ENCODE measurements around the gene CST7. TPM values are rescaled to one million over a fixed set of nuclear protein-coding genes. Genes with fewer than 3 reads are reported as not detected.

CST7 gene
- total and polyA plus RNA-seq, 10 of the 15 experiments (the other 5 are each of a cell fraction or from before 2014, with no cell fraction given) = 0.69 TPM; not detected in 9

GRCh38 chr20:24969186-24970029 is 20.3 kb downstream of the CST7 start (continued):
- no peak for TF ChIP-seq SIX5 (IDR thresholded peaks at IDR 0.05; ENCODE audit: low read depth, low read length, severe bottlenecking)
- TF ChIP-seq ETV6 (conservative IDR thresholded peaks at IDR 0.05 in 1 of 2, IDR thresholded peaks at IDR 0.05 in 1 of 2; ENCODE audit: borderline replicate concordance in 1 of 2, low read depth in 1 of 2) = no peak
- no peak for TF ChIP-seq MYC (IDR thresholded peaks at IDR 0.05; ENCODE audit: insufficient read depth, insufficient read length, insufficient replicate concordance, low read length, severe bottlenecking)
- no peak for TF ChIP-seq TAF1 (IDR thresholded peaks at IDR 0.05; ENCODE audit: borderline replicate concordance, low read depth, low read length)
- TF ChIP-seq USF2 (IDR thresholded peaks at IDR 0.05; ENCODE audit: borderline replicate concordance, low read depth, low read length) = no peak

GRCh38 chr20:24970030-24970553 is 21.0 kb downstream of the CST7 start:
- Histone ChIP-seq H3K4me1 (ENCODE audit: control insufficient read depth, insufficient read depth, low read length) (no peaks in the 10 kb centered on the region), H3K4me3 (no peak overlapping the region), H3K9ac (ENCODE audit: control insufficient read depth, insufficient read depth, low read length) (no peak overlapping the region), H3K79me2 (ENCODE audit: control insufficient read depth, insufficient read depth, low read length) (no peaks in the 10 kb centered on the region), H3K9me3 (replicated peaks; ENCODE audit: control insufficient read depth, insufficient read depth, low read length) (no peaks in the 10 kb centered on the region), H4K20me1 (ENCODE audit: control insufficient read depth, insufficient read depth) (no peaks in the 10 kb centered on the region), H3K4me2 (ENCODE audit: control insufficient read depth, insufficient read depth) (no peak overlapping the region), H3K27me3 (replicated peaks in 1 of 2; ENCODE audit: control insufficient read depth in 2 of 2, insufficient read depth in 2 of 2, low read length in 1 of 2) (no peaks in the 10 kb centered on the region), H2AFZ (ENCODE audit: control insufficient read depth, low read depth, low read length) (no peak overlapping the region), H3K36me3 (ENCODE audit: control insufficient read depth in 2 of 2, insufficient read depth in 2 of 2, low read length in 1 of 2) (peaks cover 28 to 30% of the 10 kb centered on the region in 2 experiments), H3K27ac (ENCODE audit: control insufficient read depth, insufficient read depth) (no peak overlapping the region)
- CTCF ChIA-PET = no interaction called here
- intact Hi-C loops (cut with micrococcal nuclease; ENCODE audit: unreplicated experiment) = no loop called here
- DNase-seq (ENCODE audit: low read depth, low spot score) (no peak), FAIRE-seq (no peak), ATAC-seq (no peak)
- SMC1A ChIA-PET (ENCODE audit: uncharacterized antibody, unreplicated experiment) = no interaction called here
- POLR2A ChIA-PET = no interaction called here
- in situ Hi-C loops (cut with MboI) = loop anchor here (5.0 kb wide), 1 partner anchor 52 kb away; no protein-coding TSS in a partner anchor
- WGBS (ENCODE audit: insufficient coverage, insufficient replicate concordance, low lambda C conversion rate, missing lambda C conversion rate) = 86% methylated on average over 5 of the region's 5 CpGs
- BruUV-seq (replicated peaks) = no TSS peak
- RAD21 ChIA-PET (ENCODE audit: unreplicated experiment) = no interaction called here
- TF ChIP-seq EP300 (IDR thresholded peaks at IDR 0.05; ENCODE audit: borderline replicate concordance in 1 of 2, control insufficient read depth in 1 of 2, low read depth in 2 of 2, low read length in 2 of 2) (no peak), E2F4 (IDR thresholded peaks at IDR 0.05; ENCODE audit: low read depth, low read length) (no peak), SIN3A (IDR thresholded peaks at IDR 0.05; ENCODE audit: low read depth, low read length) (no peak), PKNOX1 (IDR thresholded peaks at IDR 0.05) (no peak), SP1 (IDR thresholded peaks at IDR 0.05; ENCODE audit: low read depth, low read length) (no peak), SMAD1 (IDR thresholded peaks at IDR 0.05; ENCODE audit: low read depth, partially characterized antibody) (no peak), TBL1XR1 (IDR thresholded peaks at IDR 0.05; ENCODE audit: low read depth, low read length) (no peak), EGR1 (IDR thresholded peaks at IDR 0.05; ENCODE audit: borderline replicate concordance in 1 of 2, low read depth in 2 of 2, low read length in 2 of 2) (no peak), JUND (IDR thresholded peaks at IDR 0.05; ENCODE audit: low read depth, low read length) (no peak), HDAC6 (IDR thresholded peaks at IDR 0.05; ENCODE audit: unreplicated experiment) (no peak), MXI1 (IDR thresholded peaks at IDR 0.05; ENCODE audit: low read depth, low read length) (no peak), CREB1 (IDR thresholded peaks at IDR 0.05; ENCODE audit: low read depth) (no peak)
